Measurements from ENCODE around the gene C20orf141.
"Not testable (repeated sequence)": the region's sequence is repeated elsewhere in the genome, so short reads cannot be mapped to it uniquely, and the experiment has no call there.

C20orf141 gene

DNA sequence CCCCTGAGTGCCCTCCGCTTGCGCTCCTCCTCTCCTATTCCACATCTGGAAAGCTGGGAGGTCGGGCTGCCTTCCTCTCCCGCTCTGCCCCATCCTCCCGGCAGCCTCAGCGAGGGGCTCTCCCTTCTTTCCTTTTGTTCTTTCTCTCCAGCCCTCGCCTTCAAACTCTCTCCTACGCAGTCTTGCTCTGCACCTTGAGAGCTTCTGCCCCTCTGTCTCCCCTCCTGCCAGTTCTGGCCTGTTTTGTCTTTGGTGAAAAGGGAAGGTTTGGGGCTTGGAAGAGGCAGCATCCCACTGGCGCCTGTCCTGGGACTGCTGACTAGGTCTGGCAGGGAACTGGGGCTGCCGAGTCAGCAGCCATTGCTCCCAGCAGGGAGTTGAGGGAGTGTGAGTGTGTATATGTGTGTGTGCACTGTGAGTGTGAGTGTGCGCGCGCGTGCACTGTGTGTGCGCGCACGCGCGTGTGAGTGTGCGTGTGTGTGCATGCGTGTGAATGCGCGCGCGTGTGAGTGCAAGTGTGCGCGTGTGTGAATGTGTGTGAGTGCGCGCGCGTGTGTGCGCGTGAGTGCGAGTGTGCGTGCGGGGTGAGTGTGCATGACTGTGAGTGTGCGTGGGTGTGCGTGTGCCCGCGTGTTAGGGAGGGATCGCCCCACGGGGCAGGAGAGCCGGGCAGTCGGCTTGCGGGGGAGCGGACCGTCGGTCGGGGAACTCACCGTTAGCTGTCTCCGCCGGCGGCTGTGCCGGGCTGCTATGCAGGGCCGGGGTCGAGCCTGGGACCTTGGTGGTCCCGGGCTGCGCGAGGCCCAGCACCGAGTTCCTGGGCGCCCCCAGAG is 14.9 kb upstream of the C20orf141 start:
- no peak for DNase-seq

DNA sequence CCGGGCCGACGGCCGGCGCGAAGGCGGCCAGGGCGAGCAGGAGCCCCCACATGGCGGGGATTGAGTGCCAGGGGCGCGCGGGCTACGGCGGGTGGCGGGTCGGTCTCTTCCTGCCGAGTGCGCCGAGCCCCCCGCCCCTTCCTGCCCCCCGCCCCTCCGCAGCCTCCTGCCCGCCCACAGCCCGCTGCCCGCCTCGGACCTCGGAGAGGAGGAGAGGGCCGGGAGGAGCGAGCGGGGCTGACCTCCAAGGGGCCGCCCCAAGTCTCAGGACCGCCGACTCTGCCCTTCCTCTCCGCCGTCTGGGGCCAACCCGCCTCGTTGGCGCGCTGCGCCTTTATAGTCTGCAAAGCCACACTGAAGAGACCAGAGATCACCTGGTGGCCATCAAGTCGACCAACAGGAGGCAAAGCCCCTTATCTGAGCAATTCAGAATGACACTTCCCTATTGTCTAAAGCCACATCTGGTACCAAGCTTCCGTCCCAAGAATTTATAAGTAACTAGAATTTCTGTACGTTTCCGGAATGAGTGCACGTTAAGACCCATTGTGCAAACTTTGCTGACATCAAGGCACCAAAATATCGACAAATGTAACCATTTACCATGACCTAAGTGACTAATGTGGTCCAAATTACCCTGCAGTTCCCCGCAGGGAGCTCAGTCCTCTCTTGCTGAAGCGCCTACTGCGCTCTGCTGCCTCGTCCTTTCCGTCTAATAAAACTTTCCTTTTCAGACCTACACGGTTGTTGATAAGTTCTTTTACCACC is 14.1 kb upstream of the C20orf141 start, which contains the start of gene CPXM1:
Gene CPXM1 (minus strand): TSS at position 107 of the 765 bp plus-strand sequence. CDS start 55 bp downstream, at position 52.
- DNase-seq, result peak; percentile 95

DNA sequence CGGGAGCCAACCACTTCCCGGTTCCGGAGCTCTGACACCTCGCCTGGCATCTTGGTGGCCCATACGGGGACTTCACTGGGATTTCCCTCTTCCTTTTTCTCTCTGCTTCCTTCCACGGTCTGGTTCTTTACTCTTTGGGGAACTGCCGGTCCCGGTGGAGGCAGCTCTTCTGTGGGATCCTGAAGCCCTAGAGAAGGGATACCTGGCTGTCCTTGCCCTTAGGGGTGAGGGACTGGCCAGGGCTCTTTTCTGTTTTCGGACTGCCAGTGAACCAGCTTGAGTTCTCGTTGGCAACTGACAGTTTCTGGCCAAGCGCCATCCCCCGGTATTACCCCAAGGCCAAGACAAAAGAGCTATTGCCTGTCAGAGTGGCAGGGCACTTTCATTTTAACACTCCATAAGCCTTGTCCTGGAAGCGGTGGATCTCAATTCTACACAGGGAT is 13.5 kb upstream of the C20orf141 start:
- no peak for DNase-seq

DNA sequence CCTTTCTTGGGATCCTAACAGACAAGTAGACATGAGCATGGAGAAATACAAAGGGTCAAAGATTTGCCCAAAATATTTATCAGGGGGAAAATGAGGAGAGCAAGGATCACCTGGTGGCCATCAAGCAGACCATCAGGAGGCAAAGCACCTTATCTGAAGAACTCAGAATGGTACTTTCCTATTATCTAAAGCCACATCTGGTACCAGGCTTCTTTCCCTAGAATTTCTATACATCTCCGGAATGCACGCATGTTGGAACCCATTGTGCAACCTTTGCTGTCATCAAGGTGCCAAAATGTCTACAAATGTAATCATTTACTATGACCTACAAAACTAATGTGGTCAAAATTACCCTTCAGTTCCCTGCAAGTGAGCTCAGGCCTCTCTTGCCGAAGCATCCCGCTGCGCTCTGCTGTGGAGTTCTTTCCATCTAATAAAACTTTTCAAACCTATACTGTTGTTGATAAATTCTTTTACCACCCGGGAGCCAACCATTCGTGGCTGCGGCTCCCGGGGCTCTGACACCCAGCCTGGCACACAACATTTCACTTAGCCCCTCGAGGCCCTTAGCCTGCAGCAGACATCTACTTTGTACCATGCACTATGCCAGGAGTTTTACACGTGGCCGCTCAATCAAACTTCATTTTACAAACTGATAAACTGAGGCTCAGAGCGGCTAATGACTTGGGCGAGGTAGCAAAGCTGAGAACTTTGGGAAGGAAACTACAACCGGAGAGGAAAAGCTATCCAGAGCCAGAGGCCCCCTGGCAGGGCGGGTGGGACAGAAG is 10.6 kb upstream of the C20orf141 start:
- no peak for DNase-seq

DNA sequence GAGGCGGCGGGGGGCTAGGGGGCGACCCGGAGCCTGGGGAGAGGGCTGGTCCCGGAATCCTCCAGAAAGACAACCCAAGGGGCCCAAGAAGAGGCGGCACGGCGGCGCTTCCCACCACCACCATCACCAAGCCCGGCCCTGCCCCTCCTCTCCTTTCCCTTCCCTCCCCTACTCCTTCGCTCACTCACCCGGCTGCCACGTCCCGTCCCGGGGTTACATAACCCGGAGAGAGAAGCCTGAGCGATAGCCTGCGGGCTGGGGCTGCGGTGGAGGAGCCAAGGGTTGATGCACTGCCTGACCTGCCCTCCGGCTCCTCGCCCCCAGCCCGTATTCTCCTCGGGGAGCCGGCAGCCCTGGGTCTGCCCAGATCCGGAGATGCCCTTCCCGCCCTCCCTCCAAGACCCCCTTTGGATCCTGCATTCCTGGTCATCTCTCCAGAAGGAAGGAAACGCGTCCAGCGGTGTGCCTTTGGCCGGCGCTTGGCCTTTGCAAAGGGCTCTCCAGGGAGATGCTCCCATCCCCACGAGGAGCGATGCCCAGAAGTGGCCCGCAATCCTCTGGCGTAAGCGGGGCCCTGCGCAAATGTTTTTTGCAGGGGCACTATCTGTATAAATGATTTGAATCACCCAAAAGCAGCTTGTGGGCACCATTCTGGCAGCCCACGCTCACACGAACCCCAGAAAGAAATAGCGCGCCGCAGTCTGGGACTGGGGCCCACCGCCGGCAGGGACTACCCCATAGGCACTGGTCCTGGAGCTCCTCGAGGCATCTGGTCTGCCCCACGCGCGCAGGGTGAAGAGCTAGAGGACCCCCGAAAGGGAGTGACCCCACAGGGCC is 9.7 kb upstream of the C20orf141 start:
- peak; percentile 41 for DNase-seq

DNA sequence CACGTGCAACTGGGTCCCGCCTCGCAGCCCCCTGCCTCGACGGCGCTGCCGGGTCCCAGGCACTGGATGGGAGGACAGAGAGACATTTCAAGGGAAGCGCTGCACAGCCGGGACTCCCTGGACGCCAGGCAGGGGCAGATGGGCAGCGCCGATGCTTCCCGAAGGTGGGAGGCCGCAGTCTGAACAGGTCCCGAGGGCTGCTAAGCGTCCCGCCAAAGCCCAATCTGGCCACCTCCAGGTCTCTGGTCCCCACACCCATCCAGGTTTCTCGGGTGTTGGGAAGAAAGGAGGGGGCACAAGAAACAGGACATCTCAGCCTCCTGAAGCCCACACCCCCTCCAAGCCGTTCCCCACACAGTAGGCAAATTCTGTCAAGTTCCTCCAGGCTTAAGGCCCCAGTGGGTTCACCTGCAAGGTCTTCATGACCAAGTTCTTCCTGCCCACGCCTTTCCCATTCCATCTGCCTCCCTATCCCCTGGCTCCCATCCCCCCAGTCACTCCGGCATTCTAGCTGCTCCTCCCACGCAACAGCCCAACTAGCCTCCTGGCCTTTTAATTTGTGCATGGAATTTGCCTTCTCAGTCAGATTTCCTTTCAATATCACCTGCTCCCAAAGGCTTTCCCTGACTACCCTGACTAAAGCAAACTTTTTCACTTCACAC is 9.0 kb upstream of the C20orf141 start:
- DNase-seq, result no peak

DNA sequence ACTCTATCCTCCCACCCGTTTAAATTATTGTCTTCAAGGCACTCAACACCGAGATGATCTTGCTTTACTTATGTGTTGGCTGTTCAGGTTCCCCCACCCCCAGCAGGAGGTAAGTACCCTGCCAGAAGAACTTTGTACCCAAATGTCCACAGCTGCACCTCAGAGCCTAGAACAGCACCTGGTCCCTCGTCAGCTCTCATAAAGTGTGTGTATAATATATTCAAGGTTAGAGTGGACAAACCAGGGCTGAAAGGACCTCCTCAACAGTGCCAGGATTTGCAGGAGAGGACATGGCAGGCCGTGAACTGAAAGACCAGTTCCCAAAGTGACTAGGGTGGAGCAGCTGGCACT is 8.5 kb upstream of the C20orf141 start:
- DNase-seq, result no peak

DNA sequence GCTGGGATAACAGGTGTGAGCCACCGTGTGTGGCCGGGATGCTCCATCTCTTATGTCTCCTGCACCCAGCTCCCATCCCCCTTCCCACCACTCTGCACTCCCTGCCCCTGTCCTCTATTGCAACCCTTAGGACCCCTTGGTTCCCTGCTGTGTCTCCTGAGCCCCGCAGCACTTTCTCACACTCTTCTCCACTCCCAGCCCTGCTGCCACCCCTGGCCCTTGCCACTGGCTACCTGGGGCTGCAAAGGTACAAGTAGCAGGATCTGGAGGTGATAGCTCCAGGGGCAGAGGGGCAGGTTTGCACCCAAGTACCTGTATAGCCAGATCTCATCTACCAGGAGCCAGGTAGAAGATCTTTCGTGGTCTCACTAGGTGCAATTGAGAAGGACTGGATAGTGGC is 7.8 kb upstream of the C20orf141 start:
- no peak for DNase-seq

DNA sequence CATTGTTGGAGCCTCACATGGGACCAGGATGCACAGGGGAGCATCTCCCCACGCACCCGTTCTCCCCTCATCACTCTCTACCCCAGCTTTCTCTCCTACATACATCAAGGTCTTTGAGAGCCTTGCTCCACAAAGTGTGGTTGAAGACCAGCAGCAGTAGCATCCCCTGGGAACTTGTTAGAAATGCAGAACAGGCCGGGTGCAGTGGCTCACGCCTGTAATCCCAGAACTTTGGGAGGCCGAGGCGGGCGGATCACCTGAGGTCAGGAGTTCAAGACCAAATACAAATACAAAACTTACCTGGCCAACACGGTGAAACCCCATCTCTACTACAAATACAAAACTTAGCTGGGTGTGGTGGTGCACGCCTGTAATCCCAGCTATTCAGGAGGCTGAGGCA is 6.9 kb upstream of the C20orf141 start:
- DNase-seq, result not testable (repeated sequence)

DNA sequence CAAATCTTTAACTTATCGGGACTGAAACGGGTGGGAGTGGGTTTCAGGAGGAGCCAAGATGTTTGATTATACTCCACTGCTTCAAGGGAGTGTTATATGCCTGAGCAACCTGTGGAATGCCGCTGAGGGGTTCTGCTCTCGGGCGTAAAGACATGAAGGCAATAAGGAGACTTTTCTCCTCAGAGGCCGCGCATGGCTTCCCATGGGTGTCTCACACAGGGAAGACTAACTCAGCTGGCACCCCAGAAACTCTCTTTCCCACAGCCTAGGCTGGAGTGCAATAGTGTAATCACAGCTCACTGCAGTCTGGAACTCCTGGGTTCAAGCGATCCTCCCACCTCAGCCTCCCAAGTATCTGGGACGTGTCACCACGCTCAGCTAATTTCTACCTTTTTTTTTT is 5.1 kb upstream of the C20orf141 start:
- no peak for DNase-seq

DNA sequence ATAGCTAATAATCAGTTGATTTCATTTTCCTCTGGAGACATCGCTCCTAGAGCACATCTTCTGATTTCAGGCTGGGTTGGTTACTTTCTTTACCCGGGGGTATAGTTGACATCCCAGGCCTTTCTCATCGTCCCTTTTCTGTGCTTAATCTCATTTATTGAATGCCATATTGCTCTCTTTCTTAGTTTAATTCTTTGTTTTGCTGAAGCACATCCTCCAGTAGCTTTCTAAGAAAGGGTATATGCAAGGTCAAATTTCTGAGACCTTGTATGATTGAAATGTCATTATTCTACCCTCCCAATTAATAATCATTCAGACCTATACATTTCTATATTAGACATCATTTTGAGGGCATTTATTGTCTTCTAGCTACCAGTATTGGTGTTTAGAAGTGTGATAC is 2.6 kb upstream of the C20orf141 start:
- no peak for DNase-seq

DNA sequence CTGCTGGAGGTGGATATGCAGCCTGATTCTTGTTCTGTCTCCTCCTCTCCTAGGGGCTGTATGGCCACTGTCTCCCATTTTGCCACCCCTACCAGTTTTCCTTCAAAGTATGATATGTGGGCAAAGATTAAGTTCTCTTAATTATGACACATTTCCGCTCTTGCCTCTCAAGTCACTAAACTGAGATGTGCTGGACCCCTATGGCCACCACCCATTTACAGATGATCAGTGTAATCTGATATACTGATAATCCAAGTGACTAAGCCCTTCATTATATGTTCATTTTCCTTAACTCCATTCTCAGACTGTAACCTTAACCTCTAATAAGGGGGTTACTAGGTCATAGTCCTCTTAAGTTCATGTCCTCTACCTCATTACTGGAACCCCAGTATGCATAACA is 711 bp upstream of the C20orf141 start:
- DNase-seq, result no peak

DNA sequence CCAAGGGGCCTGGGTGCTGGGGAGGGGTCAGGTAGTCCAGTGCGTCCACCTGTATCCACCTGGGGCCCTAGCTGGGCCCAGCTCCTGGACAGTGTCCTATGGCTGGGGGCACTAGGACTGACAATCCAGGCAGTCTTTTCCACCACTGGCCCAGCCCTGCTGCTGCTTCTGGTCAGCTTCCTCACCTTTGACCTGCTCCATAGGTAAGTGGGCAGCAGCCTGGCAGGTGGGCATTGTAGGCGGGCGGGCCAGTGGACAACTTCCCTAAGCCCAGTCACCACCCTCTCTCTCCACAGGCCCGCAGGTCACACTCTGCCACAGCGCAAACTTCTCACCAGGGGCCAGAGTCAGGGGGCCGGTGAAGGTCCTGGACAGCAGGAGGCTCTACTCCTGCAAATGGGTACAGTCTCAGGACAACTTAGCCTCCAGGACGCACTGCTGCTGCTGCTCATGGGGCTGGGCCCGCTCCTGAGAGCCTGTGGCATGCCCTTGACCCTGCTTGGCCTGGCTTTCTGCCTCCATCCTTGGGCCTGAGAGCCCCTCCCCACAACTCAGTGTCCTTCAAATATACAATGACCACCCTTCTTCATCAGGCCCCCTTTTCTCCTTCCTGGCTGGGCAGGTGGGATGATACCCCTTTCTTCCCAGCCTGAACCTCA is 584 bp downstream of the C20orf141 start:
- DNase-seq, result no peak

DNA sequence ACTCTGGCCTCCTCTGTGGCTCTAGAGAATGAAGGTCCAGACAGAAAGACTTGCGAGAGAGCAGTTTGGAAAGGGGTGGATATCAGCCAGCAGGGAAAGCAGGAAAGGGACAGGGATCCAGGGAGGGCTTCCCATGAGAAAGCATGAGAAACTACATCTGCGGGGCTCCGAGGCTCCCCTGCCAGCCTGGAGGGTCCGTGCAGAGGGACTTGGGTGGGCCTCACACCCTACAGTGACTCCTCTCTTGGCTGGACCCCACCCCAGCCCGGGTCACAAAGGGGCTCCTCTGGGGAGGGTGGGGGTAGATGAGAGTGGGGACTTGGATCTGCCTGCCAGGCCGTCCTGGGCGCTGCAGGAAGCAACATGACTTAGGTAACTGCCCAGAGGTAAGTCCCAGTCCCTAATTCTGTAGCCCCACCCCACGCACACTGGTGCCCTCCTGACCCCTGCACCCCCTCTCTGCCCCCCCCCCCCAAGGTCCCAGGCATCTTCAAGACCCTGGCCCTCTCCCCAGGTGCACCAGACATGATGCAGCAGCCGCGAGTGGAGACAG is 1.3 kb downstream of the C20orf141 start, which contains the start of gene TMEM239:
Gene TMEM239 (plus strand): TSS at position 335 of the 553 bp plus-strand sequence. CDS start 191 bp downstream, at position 526.
- DNase-seq, result no peak

DNA sequence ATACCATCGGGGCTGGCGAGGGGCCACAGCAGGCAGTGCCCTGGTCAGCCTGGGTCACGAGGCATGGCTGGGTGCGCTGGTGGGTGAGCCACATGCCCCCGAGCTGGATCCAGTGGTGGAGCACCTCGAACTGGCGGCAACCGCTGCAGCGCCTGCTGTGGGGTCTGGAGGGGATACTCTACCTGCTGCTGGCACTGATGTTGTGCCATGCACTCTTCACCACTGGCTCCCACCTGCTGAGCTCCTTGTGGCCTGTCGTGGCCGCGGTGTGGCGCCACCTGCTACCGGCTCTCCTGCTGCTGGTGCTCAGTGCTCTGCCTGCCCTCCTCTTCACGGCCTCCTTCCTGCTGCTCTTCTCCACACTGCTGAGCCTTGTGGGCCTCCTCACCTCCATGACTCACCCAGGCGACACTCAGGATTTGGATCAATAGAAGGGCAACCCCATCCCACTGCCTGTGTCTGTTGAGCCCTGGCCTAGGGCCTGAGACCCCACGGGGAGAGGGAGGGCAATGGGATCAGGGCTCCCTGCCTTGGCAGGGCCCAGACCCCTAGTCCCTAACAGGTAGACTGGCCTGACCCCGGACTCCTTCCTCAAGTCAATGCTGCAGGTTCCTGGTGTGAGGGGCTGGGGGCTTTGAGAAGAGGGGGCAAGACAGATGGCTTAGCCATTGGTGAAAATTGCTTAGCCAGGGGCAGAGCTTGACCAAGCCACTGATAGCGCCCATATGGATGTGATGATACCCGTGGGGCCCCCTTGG is 2.0 kb downstream of the C20orf141 start:
- DNase-seq, result no peak

DNA sequence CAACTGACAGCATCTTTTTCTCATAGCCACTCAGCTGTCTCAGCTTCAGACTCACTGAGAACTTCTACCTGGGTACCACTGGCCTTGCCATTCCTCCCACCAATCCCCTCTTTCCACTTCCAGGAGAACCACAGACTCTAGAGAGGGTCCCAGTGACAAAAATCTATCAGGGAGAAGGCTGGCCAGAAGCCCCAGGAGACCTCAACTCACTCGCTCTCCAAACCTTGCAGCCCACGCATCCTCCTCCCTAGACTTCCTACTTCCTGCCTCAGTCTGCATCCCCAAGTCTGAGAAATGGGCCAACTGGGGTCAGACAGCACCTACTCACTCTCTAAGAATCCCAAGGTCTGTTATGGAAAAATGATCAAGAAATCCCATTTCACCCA is 2.5 kb downstream of the C20orf141 start:
- no peak for DNase-seq

DNA sequence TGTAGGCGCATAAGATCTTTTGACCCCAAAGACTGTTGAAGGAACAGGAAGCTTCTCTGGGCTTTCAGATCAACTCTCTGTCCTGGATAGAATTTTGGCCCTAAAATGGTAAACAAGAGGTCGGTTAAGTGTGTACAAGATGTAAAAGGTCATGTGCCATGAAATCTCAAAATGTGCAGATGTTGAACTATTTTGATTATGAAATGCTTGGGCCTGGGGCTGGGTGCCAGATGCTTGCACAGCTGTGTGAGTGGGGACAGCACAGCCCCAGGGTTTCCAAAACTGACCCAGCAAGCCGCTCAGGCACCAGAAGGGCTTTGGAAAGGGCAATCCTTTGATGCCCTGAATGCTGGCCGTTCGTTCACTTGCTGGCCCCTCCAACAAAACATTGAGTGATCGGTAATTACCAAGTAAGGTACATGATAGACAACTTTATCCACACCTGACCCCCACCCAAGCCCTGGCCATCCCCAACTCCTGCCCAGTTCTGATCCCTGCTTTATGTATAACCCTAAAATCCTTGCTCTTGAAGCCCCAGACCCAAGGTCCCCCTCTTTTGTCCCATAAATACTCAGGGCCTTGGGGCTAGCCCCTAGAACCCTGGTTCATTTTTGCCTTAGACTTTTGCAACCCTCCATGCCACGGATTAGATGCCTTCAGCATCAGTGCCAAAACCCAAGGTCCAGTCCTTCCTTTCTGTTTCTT is 3.3 kb downstream of the C20orf141 start:
- no peak for DNase-seq

DNA sequence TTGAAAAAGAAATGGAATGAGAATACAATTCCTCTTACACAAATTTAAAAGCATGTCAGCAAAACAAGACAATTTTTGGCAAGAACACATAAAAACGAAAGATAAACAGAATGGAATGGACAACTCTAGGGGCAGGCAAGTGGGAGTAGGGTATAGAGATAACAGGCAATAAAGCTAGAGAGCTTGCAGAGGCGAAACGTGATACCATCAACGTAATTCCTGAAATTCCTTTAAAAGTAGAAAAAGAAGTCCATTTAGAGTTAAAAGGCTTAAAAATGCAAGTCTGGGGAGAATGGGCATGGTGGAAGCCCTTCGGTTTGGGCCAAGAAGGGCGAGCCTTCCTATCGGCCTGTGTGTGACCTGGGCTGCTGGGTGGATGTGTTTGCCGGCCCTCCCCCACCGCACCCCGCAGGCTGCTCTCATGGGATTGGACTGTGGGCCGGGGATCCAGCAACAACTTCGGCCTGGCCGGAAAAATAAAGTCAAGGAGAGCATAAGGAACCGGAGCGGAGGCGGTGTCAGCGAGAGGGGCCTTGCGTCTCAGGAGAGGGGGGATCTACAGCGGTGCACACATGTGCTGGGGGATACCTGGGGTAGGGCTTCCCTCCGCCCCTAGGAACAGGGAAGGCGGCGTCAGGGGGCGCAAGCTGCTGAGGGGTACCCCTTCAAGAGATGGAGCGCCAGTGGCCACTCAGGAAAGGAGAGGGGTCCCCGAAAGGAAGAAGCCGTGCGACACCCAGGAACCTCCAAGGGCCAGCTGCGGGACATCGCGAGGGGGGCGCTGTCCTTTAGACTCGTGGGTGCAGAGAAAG is 5.5 kb downstream of the C20orf141 start:
- no peak for DNase-seq

Measured in MV-4-11 (cell line).